Coronary artery (tissue), 2 donors: ENCODE measurements around the gene MPP2.
"Not testable (repeated sequence)": the region's sequence is repeated elsewhere in the genome, so short reads cannot be mapped to it uniquely, and the experiment has no call there.

Experiments used
- DNase-seq: peaks from one replicate; pipeline ENCODE4 v3.0.0-alpha.2; 2017; ENCODE audit warnings: low spot score
- H3K27ac ChIP-seq, 2 donors: fragments of 200-600 bp; sonication (generic); one replicate each; pipeline ENCODE4 v1.5.1; 2016 to 2019
- H3K4me3 ChIP-seq: fragments of 200-600 bp; sonication (generic); 2 replicates; pipeline ENCODE4 v1.5.1; 2016; ENCODE audit warnings: mild to moderate bottlenecking, moderate library complexity
- TF ChIP-seq, protein P1 (sequence below): fragments of 200-600 bp; sonication (generic); IDR thresholded peaks from one replicate; pipeline ENCODE4 v1.5.1; 2019; ENCODE audit warnings: antibody characterized with exemption

MPP2 gene

DNA sequence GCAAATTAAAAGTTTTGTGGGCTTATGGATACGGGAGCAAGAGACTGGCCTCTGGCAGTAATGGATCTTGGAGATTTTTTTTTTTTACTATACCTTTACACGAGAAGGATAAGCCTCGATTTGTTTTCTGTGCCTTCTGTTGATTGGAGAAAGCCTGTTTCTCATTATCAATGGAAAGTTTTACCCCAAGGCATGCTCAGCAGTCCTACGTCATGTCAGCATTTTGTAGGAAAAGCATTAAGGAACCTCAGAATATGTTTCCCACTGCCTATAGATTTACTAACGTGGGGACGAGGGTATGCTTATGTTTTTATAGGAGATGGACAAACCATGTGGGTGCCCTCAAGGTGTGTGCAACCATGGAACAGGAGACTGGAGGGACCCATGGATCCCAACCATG is 33.5 kb downstream of the MPP2 start:
- no peak for DNase-seq
- TF ChIP-seq, protein P1, sequence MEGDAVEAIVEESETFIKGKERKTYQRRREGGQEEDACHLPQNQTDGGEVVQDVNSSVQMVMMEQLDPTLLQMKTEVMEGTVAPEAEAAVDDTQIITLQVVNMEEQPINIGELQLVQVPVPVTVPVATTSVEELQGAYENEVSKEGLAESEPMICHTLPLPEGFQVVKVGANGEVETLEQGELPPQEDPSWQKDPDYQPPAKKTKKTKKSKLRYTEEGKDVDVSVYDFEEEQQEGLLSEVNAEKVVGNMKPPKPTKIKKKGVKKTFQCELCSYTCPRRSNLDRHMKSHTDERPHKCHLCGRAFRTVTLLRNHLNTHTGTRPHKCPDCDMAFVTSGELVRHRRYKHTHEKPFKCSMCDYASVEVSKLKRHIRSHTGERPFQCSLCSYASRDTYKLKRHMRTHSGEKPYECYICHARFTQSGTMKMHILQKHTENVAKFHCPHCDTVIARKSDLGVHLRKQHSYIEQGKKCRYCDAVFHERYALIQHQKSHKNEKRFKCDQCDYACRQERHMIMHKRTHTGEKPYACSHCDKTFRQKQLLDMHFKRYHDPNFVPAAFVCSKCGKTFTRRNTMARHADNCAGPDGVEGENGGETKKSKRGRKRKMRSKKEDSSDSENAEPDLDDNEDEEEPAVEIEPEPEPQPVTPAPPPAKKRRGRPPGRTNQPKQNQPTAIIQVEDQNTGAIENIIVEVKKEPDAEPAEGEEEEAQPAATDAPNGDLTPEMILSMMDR: no peak
- Histone ChIP-seq H3K4me3 (no peak overlapping the region), H3K27ac (no peak overlapping the region)

DNA sequence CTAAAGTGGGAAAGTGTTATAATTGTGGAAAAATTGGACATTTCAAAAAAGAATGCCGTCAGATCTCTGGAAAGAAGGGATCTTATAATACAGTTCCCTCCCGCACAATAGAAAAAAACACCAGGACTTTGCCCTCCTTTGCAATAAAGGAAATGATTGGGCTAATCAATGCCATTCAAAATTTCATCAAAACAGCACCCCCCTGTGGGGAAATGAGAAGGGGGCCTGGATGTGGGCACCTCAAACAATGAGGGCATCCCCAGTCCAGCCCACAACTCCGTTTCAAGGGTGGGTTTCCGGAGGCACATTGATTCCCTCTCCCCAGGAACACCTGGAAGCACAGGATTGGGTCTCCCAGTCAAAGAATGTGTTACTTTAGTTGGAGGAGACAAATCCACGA is 34.2 kb downstream of the MPP2 start:
- H3K27ac ChIP-seq: no peak overlapping the region
- H3K4me3 ChIP-seq: no peak overlapping the region
- TF ChIP-seq, protein P1: no peak
- no peak for DNase-seq

DNA sequence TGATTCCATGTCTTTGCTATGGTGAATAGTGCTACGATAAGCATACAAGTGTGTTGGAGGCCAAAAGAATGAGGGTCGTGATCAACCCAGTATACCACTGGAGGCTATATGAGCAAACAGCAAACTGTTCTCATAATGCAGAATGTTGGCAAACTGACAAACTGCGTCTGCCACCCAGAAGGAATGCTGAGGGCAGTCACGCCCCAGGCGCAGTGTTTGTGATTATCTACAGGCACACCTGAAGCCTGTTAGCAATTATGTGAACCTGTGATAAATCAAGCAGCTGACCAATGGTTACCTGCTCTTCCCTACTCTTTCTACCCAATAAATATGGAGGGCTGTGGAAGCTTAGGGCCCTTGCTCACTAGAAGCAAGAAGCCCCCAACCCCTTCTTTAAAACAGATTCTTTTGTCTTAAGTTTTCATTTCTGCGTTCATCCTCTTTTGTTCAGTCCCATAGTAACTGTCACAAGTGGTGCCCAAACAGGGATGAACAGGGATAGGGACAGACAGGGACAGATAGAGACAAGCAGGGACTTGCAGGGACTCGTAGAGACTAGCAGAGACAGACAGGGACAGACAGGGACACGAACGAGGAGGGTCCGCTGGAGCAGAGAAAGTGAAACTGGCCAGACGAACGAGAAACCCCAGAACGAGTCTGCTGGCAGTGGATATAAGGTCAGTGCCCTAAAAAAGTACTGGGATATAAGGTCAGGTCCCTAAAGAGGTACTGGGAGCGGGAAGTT is 35.2 kb downstream of the MPP2 start:
- Histone ChIP-seq H3K27ac (no peak overlapping the region), H3K4me3 (no peak overlapping the region)
- DNase-seq: no peak
- TF ChIP-seq, protein P1: no peak

DNA sequence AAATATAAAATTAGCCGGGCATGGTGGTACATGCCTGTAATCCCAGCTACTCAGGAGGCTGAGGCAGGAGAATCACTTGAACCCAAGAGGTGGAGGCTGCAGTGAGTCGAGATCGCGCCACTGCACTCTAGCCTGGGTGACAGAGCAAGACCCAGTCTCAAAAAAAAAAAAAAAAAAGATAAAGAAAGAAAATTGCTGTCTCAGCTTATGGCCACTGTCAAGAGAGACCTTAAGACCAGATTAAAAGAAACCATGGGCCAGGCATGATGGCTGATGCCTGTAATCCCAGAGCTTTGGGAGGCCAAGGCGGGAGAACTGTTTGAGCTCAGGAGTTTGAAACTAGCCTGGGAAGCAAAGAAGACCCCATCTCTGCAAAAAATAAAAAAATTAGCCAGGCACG is 38.3 kb downstream of the MPP2 start:
- H3K4me3 ChIP-seq, DNase-seq, H3K27ac ChIP-seq: not testable (repeated sequence)

DNA sequence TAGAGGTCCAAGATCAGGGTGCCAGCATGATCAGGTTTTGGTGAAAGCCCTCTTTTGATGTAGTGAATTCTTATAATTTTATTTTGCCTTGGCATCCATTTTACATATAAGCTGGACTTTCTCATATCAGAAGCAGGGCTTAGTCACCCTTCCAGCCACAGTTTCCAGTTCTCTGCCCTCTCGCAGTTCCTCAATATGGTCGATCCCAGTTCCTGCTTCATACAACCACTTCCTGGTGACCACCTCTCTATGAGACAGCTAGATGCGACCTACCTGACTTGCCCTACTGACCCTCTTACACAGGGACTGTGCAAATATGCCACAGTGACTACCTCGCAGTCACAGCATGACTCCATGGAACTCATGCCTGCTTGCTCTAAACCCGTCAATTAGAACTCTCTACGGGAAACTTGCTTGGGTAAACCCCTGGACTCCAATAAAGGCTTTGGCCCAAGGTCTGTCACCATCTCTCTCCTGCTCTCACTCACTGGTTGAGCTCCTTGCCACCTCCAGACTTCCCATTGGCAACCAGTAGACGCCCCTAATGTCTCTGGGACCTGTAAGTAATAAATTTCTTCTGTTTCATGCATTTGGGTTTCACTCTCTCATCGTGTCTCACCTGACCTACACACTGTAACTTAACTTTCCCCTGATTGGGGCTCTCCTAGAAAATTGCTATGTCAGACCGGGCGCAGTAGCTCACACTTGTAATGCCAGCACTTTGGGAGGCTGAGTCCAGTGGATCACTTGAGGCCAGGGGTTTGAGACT is 38.9 kb downstream of the MPP2 start:
- DNase-seq: no peak
- TF ChIP-seq, protein P1: no peak
- H3K27ac ChIP-seq: no peak overlapping the region
- H3K4me3 ChIP-seq: no peak overlapping the region

DNA sequence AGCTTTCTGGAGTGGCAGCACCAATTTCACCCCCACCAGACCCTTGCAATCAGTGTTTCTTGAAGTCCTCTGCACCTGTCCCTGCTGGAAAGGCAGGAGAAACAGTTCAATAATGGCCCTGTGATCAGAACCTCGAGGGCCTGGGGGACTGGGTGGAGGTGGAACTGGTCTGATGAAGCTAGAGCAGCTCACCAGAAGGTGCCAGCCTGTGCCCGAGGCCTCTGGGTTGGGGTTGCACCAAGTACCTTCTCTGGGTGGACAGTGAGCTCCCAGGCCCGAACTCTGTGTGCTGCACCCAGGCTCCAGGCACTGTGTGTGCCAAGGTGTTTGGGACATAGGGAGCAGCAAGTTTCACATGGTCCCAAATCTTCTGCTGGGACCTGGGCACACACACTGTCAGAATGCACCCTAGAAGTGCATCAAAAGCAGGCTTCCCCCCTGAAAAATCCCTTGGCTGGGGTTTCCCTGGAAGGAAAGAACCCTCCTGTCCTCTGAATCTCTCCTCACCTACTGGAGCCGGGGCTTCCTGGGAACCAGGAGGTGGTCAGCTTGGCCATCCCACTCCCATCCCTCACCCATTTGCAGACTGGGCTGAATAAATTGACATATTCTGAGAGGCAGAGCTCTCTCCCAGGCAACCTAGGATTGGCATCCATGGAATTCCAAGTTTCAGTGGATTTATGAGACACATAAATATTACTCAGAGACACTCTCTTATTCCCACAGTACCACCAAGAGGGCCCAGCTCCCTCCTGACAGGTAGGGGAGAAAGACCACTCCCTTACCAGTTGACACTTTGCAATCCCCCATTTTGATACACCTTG is 43.0 kb downstream of the MPP2 start:
- Histone ChIP-seq H3K4me3 (no peak overlapping the region), H3K27ac (no peak overlapping the region)
- TF ChIP-seq, protein P1: no peak
- DNase-seq: no peak

DNA sequence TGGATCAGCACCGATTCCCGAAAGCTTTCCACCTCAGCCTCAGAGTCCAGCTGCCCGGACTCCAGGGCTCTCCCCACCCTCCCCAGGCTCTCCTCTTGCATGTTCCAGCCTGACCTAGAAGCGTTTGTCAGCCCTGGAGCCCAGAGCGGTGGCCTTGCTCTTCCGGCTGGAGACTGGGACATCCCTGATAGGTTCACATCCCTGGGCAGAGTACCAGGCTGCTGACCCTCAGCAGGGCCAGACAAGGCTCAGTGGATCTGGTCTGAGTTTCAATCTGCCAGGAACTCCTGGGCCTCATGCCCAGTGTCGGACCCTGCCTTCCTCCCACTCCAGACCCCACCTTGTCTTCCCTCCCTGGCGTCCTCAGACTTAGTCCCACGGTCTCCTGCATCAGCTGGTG is 45.4 kb downstream of the MPP2 start:
- peak overlapping the region in 1 of 2 donors; percentile 64 for H3K27ac ChIP-seq
- TF ChIP-seq, protein P1: no peak

More for the DNA sequence above, 45.4 kb downstream of the MPP2 start:
- H3K4me3 ChIP-seq: no peak overlapping the region
- DNase-seq: no peak
